Body of pancreas (tissue), 4 donors: ENCODE results near the gene PXYLP1.

Experiments
- CTCF ChIP-seq, 7 experiments: fragments of 450-650 bp in 4 of 7; fragments of 200-600 bp in 3 of 7; sonication (generic) in 3 of 7; IDR thresholded peaks; one replicate each; pipeline ENCODE4 v1.5.1; 2016 to 2019; ENCODE audit warnings: antibody characterized with exemption in 7 of 7
- POLR2A ChIP-seq, 3 donors: fragments of 450-650 bp; IDR thresholded peaks; one replicate each; pipeline ENCODE4 v1.6.1; 2016; ENCODE audit warnings: antibody characterized with exemption in 3 of 3, mild to moderate bottlenecking in 2 of 3

GRCh38 chr3:141338881-141339280, 107.3 kb downstream of the PXYLP1 start:
- TF ChIP-seq CTCF (IDR thresholded peaks at IDR 0.05) (no peak), POLR2A (IDR thresholded peaks at IDR 0.05) (no peak)
